HG03280 (cell line): ENCODE data around the gene IRF9.
"Not testable (repeated sequence)": the region's sequence is repeated elsewhere in the genome, so short reads cannot be mapped to it uniquely, and the experiment has no call there.

Experiments used
- ATAC-seq: cut with Tn5 transposase; IDR thresholded peaks from one replicate; pipeline ENCODE4 v1.9.1; 2021; ENCODE audit warnings: mild to moderate bottlenecking, moderate library complexity; ENCODE audit not compliant: unreplicated experiment

The IRF9 gene

GRCh38 chr14:24190416-24190815 is 29.4 kb downstream of the IRF9 start:
- no peak for ATAC-seq

GRCh38 chr14:24192933-24193332 is 31.9 kb downstream of the IRF9 start:
- ATAC-seq, result no peak

DNA sequence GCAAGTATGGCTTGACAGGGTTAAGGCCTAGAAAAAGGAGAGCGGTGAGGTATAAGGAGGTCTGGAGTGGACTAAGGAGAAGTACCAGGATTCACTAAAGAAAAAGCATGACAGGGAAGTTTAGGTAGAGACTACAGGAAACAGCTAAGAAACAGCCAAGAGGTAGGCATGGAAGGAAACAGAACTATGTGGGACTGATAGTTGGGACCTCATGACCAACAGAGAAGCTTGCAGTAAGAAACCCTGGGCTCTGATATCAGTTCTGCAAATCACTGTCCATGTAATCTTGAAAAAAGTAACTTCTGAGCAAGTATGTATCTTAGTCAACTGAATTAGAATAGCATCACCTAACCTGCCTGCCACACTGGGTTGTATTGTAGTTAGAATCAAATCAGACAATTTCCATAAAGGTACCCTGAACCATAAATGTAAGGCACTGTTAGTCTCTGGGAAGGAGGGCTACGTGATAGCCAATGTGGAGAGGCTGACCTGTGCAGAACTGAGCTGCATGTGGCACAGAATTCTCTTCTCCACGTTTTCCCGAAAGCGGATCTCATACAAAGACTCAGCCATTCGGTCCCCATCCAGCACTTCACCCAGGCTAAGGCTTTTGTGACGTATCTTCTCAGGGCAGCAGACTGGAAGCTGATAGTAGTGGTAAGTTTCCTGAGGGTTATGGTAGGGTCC is 33.3 kb downstream of the IRF9 start:
- no peak for ATAC-seq

GRCh38 chr14:24194873-24195185 is 33.8 kb downstream of the IRF9 start:
- no peak for ATAC-seq

DNA sequence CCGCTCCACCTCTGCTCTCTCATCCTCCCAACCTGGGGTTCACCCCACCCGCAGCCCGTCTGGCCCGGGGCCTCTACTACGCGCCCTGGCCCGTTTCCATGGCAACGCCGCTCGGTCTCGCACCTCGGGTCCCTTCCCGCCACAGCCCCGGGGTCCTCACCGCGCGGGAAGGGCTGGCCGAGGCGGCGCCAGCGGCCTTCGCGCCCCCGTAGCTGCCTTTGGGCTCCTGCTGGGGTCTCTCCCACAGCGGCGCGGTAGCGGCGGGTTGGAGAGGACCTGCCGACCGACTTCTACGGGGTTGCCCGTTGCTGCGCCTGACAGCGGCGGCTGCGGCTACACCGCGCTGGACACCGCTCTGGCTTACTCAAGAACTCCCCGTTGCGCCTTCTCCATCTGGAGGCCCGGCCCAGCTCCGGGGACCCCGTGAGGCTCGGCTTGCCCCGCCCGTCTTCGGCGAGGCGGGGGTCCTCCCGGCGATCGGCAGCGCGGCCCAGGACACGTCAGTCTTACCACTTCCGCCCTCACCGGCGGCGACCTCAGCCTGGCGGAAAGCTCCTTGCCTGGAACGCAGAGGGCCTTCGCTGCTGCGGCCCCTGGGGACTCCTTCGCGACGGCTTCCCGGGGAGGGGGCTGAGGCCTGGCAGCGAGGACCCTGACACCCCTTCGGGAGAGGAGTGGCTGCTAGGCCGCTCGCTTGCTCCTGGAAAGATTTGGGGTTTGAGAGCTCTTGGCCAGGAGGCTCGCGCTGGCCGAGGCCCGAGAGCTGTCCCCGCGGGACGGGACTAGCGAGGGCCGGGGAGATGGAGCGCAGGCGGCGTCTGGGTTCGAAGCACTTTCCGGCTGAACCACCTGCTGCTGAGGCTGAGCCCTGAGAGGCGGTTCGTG is 34.4 kb downstream of the IRF9 start, which contains the start of gene TM9SF1:
TM9SF1 (minus strand) TSS at position 256 of the 885 bp plus-strand sequence. CDS start 422 bp downstream, outside the sequence.
- ATAC-seq, result peak; percentile 78

GRCh38 chr14:24196071-24197055 is 35.3 kb downstream of the IRF9 start:
- ATAC-seq, result peak; percentile 30

- no peak for ATAC-seq
Observed at GRCh38 chr14:24197056-24197450, 36.0 kb downstream of the IRF9 start.

GRCh38 chr14:24198814-24199524 is 37.9 kb downstream of the IRF9 start:
- ATAC-seq, result no peak

- ATAC-seq, result not testable (repeated sequence)
Observed at GRCh38 chr14:24202538-24202937, 41.5 kb downstream of the IRF9 start.

DNA sequence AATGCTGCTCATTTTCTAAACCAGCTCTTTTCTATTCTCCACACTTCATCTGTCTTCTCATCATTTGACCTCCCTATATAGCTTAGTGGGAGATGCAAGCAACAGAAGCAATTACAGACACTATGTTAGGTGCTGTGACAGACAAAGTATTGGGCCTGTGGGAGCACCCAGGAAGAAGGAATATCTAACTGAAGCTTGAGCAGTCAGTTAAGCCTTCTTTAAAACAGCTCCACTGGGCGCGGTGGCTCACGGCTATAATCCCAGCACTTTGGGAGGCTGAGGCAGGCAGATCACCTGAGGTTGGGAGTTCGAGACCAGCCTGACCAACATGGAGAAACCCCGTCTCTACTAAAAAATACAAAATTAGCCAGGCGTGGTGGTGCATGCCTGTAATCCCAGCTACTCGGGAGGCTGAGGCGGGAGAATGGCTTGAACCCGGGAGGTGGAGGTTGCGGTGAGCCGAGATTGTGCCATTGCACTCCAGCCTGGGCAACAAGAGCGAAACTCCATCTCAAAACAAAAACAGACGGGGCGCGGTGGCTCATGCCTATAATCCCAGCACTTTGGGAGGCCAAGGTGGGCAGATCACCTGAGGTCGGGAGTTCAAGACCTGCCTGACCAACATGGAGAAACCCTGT is 42.3 kb downstream of the IRF9 start:
- ATAC-seq, result not testable (repeated sequence)

DNA sequence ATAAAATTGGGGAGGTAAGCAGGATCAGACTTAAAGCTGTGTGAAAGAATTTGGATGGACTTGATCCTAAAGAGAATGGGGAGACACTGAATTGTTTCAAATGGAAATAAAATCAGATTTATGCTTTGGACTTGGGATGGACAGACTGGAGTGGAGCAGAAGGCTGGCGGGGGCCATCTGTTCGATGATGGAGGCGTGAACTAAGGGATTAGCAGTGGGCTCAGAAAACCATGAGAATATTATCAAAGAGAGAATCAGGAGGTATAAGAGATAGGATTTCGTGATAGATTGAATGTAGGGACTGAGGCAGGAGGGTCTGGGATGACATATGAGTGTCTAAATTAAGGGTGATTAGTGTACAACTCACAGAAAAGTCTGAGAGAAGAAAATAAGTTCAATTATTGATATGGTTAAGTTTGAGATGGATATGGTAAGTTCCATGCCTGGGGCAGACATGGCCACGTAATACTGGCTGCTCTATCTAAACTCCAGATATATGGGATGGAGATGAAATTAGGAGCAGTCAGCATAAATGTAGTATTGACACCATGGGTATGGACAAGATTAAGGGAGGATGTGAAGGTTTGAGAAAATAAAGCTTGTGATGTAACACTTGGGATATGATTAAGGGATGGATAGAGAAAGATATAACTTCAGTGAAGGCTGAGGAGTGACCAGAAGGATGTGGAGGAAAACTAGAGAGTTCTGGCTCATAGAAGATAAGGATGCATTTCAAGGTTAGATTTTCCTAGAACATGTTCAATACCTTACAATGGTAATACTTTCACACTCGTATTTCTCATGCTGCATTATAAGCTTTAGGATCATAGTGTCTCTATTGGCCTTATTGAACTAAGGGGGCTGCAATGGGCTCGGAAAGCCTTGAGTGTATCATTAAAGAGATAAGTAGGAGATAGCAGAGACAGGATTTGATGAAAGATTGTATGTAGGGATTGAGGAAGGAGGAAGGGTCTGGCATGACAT is 43.4 kb downstream of the IRF9 start:
- ATAC-seq, result no peak

- no peak for ATAC-seq
Observed at GRCh38 chr14:24206260-24207103, 45.4 kb downstream of the IRF9 start.

DNA sequence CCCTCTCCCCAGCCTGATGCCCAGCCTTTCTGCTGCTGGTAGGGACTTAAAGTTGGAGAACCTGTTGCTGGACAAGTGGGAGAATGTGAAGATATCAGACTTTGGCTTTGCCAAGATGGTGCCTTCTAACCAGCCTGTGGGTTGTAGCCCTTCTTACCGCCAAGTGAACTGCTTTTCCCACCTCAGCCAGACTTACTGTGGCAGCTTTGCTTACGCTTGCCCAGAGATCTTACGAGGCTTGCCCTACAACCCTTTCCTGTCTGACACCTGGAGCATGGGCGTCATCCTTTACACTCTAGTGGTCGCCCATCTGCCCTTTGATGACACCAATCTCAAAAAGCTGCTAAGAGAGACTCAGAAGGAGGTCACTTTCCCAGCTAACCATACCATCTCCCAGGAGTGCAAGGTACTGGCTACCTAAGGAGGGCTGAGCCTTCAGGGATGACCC is 46.1 kb downstream of the IRF9 start:
- no peak for ATAC-seq

GRCh38 chr14:24207625-24208024 is 46.6 kb downstream of the IRF9 start:
- ATAC-seq, result no peak

DNA sequence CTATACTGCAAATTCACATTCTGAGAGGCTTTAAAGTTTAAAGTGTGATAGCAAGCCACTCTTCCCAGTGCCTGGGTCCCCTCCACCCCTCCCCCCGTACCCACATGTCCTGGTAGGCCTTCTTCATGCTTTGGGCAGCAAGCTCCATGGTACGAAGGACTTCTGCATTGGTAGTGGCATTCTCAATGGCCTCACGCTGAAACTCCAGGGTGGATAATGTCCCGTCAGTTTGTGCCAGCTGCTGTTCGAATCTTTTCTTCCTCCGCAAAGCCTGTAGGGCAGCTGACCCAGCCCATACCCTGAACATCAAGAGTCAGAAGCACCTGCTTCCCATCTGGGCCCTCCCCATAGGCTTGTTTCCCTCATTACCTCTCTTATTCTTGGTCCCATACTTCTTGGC is 50.2 kb downstream of the IRF9 start:
- ATAC-seq, result no peak

DNA sequence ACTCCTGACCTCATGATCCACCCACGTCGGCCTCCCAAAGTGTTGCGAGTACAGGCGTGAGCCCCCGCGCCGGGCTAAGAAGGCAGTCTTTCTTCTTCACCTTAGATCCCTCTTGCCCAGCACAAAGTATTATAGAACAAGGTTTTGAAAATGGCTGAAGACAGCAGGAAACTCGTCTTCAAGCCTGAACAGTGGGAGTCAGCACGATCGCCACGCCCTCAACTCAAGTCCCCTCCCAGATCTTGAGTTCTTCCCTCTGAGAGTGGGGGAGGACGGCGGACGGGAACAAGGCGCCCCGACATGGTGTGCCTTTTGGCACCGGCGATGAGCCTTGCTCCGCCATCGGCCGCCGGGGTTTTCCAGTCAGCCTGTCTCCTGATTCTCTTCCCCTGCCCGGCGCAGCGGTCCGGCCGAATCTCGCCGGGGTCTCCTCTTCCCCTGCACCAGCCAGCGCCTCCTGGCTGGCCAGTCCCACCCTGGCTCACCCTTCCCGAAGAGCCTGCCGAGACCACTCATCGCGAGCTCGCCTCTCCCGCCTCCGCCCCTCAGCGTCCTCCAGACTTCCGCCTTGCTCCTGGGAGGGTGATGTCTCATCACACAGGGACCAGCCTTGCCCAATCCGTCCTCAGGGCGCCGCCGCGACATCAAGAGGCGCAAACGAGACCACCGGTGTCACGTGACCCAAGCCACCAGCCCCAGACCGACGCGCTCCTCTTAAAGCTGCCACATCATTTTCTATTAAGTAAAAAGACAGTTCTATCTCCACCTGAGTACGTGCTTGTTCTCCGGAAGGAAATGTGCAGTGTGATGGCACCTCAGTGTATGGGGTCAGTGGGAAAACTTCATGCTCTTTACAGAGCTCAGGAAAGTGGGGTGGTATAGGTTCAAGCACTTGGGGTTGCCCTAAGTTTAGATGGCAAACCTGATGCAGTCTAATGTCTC is 52.1 kb downstream of the IRF9 start, which contains the start of gene CHMP4A:
CHMP4A (minus strand) TSS at position 565 of the 942 bp plus-strand sequence; CDS start at position 516, 49 bp downstream.
- peak; percentile 81 for ATAC-seq
